ACHN (cell line): ENCODE data around the gene ADARB2.
"Not testable (repeated sequence)": the region's sequence is repeated elsewhere in the genome, so short reads cannot be mapped to it uniquely, and the experiment has no call there.

Source experiments
- DNase-seq: peaks from one replicate; pipeline ENCODE4 v3.0.0-alpha.2; 2015
- in situ Hi-C: cut with HindIII; loops from 2 replicates; pipeline ENCODE4 v1.10.0; 2017; ENCODE audit warnings: low sequenced_read_pairs, low pct_ligation_motif_present, low pct_unique_long_range_greater_than_20kb

The ADARB2 gene

GRCh38 chr10:1227510-1228402, 509.6 kb downstream of the ADARB2 start:
- DNase-seq: no peak
- in situ Hi-C loops: no loop called here

DNA sequence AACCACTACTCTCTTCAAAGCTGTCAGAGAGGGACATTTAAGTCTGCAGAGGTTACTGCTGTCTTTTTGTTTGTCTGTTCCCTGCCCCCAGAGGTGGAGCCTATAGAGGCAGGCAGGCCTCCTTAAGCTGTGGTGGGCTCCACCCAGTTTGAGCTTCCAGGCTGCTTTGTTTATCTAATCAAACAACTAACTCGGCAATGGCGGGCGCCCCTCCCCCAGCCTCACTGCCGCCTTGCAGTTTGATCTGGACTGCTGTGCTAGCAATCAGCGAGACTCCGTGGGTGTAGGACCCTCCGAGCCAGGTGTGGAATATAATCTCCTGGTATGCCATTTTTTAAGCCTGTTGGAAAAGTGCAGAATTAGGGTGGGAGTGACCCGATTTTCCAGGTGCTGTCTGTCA, 510.4 kb downstream of the ADARB2 start:
- DNase-seq, in situ Hi-C loops: not testable (repeated sequence)

- in situ Hi-C loops, DNase-seq: not testable (repeated sequence)
Measured at GRCh38 chr10:1219874-1220273, 517.5 kb downstream of the ADARB2 start.

- in situ Hi-C loops: no loop called here
- DNase-seq: no peak
Measured at GRCh38 chr10:1217661-1218060, 519.7 kb downstream of the ADARB2 start.

- in situ Hi-C loops: no loop called here
- no peak for DNase-seq
Measured at GRCh38 chr10:1217237-1217587, 520.1 kb downstream of the ADARB2 start.

GRCh38 chr10:1216574-1217236, 520.6 kb downstream of the ADARB2 start:
- in situ Hi-C loops: no loop called here
- no peak for DNase-seq

DNA sequence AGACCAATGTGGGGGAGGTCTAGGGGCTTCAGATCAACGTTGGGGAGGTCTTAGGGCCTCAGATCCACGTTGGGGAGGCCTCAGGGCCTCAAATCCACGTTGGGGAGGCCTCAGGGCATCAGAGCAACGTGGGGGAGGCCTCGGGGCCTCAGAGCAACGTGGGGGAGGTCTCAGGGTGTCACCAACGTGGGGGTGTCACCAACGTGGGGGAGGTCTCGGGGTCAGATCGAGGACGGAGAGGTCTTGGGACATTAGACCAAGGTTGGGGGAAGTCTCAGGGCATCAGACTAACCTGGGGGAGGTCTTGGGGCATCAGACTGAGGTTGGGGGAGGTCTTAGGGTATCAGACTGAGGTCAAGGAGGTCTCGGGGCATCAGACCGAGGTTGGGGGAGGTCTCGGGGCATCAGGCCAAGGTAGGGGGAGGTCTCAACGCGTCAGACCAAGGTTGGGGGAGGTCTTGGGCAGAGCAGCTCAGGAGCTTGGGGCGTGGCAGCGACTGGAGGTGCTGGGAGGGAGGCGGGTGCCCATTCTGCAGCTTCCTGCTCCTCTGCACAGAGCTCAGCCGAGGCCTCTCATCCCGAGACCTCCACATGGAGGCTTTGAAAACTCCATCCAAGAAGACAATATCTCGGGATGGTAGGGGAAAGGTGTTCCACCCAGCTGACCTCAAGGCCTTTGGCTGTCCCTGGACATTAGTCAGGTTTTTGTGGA, 521.3 kb downstream of the ADARB2 start:
- in situ Hi-C loops: no loop called here
- no peak for DNase-seq

DNA sequence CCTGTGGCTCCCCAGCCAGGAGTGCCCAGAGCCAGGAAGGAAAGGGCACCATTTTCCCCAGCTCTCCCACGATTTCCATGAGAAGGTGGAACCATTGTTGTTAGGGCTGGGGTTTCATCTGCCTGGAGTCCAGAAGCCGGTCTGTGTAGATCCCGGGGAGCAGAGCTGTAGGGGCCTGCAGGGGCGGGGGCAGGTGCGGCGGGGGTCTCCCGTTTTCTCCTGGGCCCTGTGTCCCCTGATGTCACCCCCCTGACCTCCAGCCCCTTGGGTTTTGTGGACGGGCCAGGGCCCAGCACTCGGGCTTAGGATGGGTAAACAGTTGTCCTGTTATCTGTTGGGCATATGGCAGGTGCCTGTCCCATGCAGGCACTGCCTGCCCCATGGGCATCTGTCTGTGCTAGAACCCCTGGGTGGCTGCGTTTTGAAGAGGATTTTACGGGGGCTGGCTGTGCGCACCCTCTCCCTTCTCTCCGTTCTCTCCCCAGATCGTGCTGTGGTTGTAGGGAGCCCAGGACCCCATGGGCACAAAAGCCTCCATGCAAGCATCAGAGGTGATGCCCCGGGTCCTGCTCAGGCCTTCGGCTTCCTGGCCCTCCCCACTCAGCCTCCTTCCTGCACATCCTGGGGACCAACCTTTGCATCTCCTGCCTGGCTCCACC, 522.3 kb downstream of the ADARB2 start:
- in situ Hi-C loops: no loop called here
- no peak for DNase-seq

DNA sequence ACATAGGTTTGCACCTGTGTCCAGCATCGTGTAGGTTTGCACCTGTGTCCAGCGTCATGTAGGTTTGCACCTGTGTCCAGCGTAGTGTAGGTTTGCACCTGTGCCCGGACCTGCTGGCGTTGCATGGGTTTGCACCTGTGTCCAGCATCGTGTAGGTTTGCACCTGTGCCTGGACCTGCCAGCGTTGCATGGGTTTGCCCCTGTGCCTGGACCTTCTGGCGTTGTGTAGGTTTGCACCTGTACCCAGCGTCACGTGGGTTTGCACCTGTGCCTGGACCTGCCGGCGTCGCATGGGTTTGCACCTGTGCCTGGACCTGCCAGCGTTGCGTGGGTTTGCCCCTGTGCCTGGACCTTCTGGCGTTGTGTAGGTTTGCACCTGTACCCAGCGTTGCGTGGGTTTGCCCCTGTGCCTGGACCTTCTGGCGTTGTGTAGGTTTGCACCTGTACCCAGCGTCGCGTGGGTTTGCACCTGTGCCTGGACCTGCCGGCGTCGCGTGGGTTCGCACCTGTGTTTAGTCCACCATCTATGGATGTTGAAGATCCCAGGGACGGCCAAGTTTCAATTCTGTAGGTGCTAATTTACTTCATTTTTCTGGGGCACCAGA, 523.2 kb downstream of the ADARB2 start:
- DNase-seq: no peak
- in situ Hi-C loops: no loop called here

- no peak for DNase-seq
- in situ Hi-C loops: no loop called here
Measured at GRCh38 chr10:1213252-1214070, 523.9 kb downstream of the ADARB2 start.

DNA sequence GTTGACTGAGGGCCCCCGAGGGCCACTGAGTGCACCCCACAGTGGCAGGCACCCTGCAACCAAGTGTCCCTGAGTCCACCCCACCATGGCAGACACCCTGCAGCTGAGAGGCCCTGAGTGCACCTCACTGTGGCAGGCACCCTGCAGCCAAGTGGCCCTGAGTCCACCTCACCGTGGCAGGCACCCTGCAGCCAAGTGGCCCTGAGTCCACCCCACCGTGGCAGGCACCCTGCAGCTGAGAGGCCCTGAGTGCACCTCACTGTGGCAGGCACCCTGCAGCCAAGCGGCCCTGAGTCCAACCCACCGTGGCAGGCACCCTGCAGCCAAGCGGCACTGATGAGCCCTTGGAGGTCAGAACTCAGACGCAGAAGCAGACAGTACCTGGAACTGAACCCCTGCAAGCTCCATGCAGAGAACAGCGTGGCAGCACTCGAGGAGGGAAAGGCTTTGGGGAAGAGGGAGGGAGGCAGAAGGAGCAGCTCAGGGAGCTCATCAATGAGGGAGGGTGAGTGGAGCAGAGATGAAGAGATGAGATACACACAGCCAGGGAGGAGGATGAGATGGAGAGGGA, 524.7 kb downstream of the ADARB2 start:
- in situ Hi-C loops: no loop called here
- DNase-seq: no peak

DNA sequence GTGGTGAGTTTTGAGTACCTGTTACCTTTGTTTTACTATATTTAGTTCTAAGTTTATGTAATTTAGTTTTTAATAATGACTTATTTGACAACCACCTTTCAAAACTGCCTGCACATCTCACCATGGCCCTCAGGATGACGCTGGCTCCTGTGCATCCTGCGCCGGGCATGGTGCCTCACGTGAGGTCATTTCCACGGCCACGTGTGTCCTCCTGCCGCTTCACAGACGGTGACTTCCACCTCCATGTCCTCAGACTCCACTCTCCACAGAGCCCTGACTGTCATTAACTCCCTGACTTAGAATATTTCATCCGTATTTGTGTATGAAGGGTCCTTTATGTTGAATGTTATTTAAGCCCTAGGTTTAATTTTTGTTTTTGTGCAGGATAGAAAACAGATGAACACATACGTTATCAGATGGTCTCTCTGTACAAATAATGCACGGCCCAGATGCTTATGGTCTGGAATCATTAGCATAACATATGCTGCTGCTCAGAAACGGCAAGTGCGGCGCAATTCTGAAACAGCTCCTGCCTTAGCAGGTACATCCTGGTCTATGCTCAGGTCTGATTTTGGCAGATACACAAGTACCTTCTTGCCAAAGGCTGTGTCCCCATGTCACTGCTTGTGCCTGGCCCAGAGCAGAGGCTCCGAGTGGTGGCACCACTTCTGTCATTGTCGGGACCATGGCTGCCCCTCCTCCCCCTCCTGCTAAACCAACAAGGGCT, 525.3 kb downstream of the ADARB2 start:
- in situ Hi-C loops: no loop called here
- no peak for DNase-seq

- no peak for DNase-seq
- in situ Hi-C loops: no loop called here
Measured at GRCh38 chr10:1210667-1211066, 526.7 kb downstream of the ADARB2 start.

DNA sequence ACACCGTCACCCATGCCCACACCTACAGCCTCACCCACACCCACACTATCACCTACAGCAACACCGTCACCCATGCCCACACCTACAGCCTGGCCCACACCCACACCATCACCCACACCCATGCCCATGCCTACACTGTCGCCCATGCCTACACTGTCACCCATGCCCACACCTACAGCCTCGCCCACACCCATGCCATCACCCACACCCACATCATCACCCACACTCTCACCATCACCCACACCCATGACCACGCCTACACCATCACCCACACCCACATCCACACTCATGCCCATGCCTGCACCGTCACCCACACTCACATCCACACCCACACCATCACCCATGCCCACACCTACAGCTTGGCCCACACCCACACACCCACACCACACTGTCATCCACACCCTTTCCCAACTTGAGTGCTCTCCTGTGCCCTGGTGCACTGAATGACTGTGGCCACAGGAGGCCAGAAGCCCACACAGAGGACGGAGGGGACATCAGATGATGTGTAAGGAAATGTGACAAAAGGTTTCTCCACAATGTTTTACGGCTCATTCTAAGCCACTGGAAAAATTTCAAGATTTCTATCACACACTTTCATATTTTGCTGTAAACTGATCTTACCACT, 527.9 kb downstream of the ADARB2 start:
- no peak for DNase-seq
- in situ Hi-C loops: no loop called here

- in situ Hi-C loops: no loop called here
- DNase-seq: no peak
Measured at GRCh38 chr10:1208366-1209311, 528.7 kb downstream of the ADARB2 start.

GRCh38 chr10:1206601-1207000, 530.7 kb downstream of the ADARB2 start:
- DNase-seq: no peak
- in situ Hi-C loops: no loop called here
